ENCODE results near the gene SKIC3. TPM values are rescaled to one million over a fixed set of nuclear protein-coding genes. Genes with fewer than 3 reads are reported as not detected.

SKIC3 gene
- total RNA-seq, 4 donors from 2014 or later: 47.8 to 84.2 (median 64.2) TPM

DNA sequence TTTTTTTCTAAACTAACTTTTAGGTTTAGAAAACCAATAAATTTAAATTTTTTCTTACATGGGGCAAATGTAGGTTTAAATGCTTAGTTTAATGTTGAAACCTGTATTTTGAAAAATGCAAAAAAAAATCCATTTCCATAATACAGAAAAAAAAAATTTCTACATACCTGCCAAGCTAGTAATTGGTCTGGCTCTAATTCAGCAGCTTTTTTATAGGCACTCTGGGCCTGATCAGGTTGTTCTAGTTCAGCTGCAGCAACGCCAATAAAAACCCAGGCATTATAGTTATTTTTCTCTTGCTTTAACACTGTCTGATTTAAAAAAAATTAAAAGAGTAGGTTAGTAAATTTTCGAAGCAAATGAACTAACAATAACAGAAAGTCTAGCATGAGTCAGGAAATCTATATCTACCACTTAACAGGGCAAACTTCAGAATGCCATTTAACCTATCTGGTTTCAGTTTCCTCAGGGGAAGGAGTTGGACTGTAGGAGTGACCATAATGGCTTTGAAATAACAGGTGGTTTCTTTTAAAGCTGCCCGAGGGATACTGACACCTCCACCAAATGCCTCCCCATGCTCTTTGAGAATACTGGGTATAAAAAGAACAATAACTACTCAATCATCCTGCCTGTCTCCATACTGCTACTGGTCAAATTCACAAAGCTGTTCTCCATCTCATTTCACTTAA lies 11.6 kb downstream of the SKIC3 start:
- Histone ChIP-seq H3K27ac (peak overlapping the region in 1 of 4 donors; percentile 25), H3K9me3 (no peaks in the 10 kb centered on the region), H3K4me1 (no peaks in the 10 kb centered on the region), H3K4me3 (no peak overlapping the region), H3K36me3 (peaks cover 0 to 81% (median 0%) of the 10 kb centered on the region in 3 donors), H3K27me3 (no peaks in the 10 kb centered on the region)
- TF ChIP-seq POLR2A (IDR thresholded peaks at IDR 0.05): no peak
- TF ChIP-seq, protein P1, sequence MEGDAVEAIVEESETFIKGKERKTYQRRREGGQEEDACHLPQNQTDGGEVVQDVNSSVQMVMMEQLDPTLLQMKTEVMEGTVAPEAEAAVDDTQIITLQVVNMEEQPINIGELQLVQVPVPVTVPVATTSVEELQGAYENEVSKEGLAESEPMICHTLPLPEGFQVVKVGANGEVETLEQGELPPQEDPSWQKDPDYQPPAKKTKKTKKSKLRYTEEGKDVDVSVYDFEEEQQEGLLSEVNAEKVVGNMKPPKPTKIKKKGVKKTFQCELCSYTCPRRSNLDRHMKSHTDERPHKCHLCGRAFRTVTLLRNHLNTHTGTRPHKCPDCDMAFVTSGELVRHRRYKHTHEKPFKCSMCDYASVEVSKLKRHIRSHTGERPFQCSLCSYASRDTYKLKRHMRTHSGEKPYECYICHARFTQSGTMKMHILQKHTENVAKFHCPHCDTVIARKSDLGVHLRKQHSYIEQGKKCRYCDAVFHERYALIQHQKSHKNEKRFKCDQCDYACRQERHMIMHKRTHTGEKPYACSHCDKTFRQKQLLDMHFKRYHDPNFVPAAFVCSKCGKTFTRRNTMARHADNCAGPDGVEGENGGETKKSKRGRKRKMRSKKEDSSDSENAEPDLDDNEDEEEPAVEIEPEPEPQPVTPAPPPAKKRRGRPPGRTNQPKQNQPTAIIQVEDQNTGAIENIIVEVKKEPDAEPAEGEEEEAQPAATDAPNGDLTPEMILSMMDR (IDR thresholded peaks at IDR 0.05): no peak
- no peak for DNase-seq

DNA sequence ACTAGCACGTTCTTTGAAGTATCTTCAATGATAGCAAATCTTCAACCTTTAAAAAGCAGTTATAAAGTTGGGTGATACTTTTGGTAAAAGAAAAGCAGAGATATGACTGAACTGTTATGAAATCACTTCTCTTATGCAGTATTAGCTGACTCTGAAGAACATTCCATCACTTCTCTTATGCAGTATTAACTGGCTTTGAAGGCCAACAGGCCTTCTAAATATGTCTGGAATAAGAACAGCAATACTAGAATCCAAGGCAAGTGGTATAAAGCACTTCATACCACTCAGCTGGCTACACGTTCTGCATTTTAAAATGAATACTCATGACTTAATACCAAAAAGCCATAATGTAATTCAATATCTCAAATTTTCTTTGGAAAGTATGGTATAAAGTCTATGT lies 17.3 kb downstream of the SKIC3 start:
- DNase-seq: no peak
- no peak for TF ChIP-seq POLR2A (IDR thresholded peaks at IDR 0.05)
- TF ChIP-seq, protein P1 (IDR thresholded peaks at IDR 0.05): no peak
- Histone ChIP-seq H3K9me3 (no peaks in the 10 kb centered on the region), H3K4me1 (no peaks in the 10 kb centered on the region), H3K27me3 (no peaks in the 10 kb centered on the region), H3K4me3 (no peak overlapping the region), H3K27ac (no peak overlapping the region), H3K36me3 (peaks cover 0 to 52% (median 0%) of the 10 kb centered on the region in 3 donors)

DNA sequence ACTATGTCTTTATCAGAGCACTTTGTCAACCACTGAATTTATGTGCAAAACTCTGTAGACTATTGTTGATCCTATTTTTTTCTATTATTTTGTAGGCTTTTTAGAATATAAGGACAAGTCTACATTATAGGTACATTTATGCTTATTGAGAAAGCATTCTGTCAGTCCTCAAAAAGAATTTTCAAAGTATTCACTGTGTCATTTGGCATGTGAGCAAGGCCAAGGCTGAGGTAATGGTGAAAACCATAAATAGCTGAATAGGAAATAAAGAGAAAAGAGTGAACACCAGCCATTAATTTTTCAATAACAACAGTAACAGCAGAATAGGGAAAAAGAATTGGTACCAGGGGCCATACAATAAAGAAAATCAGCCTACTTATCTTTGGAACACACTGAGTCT lies 21.0 kb downstream of the SKIC3 start:
- Histone ChIP-seq H3K4me3 (no peak overlapping the region), H3K27ac (no peak overlapping the region), H3K36me3 (peaks cover 0 to 42% (median 0%) of the 10 kb centered on the region in 3 donors), H3K27me3 (no peaks in the 10 kb centered on the region), H3K4me1 (no peaks in the 10 kb centered on the region), H3K9me3 (no peaks in the 10 kb centered on the region)
- no peak for DNase-seq
- TF ChIP-seq, protein P1 (IDR thresholded peaks at IDR 0.05): no peak
- TF ChIP-seq POLR2A (IDR thresholded peaks at IDR 0.05): no peak

DNA sequence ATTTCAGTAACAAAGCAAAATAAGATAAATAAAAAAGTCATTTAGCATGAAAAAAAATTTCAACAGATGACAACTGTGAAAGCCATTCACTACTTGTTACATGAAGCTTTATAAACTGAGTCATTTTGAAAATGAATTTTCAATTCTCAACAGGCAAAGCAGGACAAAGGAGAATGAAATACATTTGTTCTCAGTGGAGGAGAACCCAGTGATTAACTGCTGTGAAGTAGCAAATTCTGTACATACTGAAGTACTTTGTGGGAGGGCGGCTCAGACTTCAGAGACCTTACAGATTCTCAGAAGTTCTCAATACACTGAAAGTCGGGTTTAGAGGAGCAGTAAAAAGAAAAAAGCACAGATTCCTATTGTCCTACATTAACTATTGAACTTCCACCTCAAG lies 21.7 kb downstream of the SKIC3 start:
- TF ChIP-seq POLR2A (IDR thresholded peaks at IDR 0.05): no peak
- TF ChIP-seq, protein P1 (IDR thresholded peaks at IDR 0.05): no peak

DNA sequence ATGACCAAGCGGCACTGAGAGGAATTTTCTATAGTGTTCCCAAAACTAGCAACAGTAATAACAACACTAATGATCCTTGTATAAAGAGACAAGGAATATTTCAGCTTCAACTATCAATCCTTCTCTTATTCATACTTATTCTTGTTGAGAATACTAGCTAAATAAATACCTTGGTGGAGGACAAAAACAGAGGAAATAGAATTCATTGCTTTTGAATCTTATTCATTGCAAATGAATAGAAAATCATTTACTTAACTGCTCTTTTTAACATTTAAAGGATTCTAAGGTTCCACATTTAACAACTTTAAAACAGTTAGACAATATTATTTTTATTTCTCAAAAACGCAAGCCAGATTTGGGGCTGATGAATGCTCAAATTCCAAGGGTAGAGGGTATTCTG lies 22.4 kb downstream of the SKIC3 start:
- H3K36me3 ChIP-seq: peaks cover 0 to 49% (median 0%) of the 10 kb centered on the region in 3 donors
- no peaks in the 10 kb centered on the region for H3K4me1 ChIP-seq
- H3K4me3 ChIP-seq: no peak overlapping the region
- H3K27ac ChIP-seq: no peak overlapping the region
- H3K9me3 ChIP-seq: no peaks in the 10 kb centered on the region
- no peak for DNase-seq
- H3K27me3 ChIP-seq: no peaks in the 10 kb centered on the region
- TF ChIP-seq, protein P1 (IDR thresholded peaks at IDR 0.05): no peak
- TF ChIP-seq POLR2A (IDR thresholded peaks at IDR 0.05): no peak

More for the DNA sequence above, 21.7 kb downstream of the SKIC3 start:
- Histone ChIP-seq H3K9me3 (no peaks in the 10 kb centered on the region), H3K27ac (no peak overlapping the region), H3K36me3 (peaks cover 0 to 43% (median 0%) of the 10 kb centered on the region in 3 donors), H3K27me3 (no peaks in the 10 kb centered on the region), H3K4me1 (no peaks in the 10 kb centered on the region), H3K4me3 (no peak overlapping the region)
- no peak for DNase-seq
